ENCODE measurements around the gene C9orf50.
"Not testable (repeated sequence)": the region's sequence is repeated elsewhere in the genome, so short reads cannot be mapped to it uniquely, and the experiment has no call there.

The C9orf50 gene

DNA sequence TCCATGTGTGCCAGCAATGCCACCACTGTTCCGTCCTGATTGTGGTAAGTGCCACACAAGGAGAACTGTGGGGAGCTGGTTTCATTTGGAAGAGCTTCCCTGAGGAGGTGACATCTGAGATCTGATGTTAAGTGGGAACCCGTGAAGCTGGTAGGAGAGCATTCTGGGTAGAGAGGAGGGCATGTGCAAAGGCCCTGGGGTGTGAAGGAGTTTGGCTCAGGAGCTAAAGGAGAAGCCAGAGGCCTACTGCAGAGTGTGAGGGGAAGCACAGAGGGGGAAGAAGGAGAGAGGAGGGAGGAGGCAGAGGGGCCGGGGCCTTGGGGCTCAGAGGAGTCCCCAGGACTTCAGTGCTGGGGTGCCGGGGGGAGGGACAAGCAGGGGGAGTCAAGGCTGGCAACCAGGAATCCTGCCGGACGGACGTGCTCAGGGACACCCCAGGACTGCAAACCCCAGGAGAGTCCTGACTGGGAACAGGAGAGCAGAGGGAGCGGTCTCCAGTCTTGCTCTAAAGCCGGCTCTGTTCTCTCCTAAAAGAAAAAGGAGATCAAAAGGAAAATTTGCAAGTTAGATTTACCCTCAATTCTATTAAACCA is 19.7 kb downstream of the C9orf50 start:
- no peak overlapping the region for H3K4me3 ChIP-seq (ENCODE audit: low read length)
- DNase-seq (ENCODE audit: low read depth, low spot score) = no peak

DNA sequence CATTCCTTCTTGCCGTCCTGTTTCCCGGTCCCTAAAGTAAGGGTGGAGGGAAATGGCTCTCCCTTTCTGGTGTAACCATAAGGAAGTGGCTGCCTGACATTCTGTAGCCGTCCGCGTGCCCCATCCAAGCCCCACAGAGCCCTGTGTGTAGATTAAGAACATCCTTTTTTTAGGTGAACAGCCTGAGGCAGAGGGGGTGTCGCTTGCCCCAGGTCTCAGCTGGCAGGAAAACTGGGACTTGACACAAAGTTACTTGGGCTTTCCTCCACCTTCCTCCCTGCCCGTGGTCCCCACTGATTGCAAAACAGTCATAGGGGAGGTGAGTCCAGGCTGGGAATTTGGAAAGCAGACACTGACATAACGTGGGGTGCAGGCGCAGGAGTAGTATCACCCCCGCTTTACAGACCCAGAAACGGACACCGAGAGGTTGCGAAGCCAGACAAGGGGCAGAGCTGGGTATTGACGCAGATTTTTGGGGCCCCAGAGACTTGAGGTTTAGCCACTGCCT is 22.8 kb downstream of the C9orf50 start:
- DNase-seq (ENCODE audit: low read depth, low spot score) = no peak
- H3K4me3 ChIP-seq (ENCODE audit: low read length) = no peak overlapping the region

DNA sequence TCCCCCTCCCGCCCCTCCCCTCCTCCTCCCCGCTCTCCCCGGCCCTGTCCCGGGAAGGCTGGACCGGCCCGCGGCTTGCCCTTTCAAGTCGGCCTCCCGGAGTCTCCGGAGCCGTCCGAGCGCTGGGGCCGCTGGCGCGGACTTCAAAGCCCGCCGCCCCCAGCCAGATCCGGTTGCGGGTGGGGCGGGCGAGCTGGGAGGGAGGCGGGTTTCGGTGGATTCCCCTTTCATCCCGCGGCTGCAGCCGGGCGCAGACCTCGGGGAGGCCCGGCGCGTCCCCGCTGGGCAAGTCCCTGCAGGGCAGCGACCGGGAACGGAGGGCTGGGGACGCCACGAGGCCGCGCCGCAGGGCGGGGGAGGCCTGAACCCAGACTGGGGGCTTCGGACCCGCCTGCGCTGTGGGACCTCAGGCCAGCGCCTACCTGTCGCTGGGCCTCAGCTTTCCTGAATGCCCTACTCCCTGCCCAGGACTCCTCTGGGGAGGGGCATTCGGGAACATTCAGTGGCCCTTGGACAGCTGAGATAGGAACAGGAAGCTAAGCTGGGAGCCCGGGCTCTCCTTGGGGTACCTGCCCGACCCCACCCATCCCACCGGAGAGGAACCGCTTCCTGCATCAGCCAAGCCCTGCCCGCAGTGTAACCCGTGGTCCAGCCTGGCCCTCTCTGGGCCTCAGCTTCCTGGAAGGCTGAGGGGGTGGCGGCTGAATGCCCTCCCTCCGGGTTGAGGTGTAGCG is 23.4 kb downstream of the C9orf50 start:
- H3K4me3 ChIP-seq (ENCODE audit: low read length) = no peak overlapping the region
- DNase-seq (ENCODE audit: low read depth, low spot score) = no peak

DNA sequence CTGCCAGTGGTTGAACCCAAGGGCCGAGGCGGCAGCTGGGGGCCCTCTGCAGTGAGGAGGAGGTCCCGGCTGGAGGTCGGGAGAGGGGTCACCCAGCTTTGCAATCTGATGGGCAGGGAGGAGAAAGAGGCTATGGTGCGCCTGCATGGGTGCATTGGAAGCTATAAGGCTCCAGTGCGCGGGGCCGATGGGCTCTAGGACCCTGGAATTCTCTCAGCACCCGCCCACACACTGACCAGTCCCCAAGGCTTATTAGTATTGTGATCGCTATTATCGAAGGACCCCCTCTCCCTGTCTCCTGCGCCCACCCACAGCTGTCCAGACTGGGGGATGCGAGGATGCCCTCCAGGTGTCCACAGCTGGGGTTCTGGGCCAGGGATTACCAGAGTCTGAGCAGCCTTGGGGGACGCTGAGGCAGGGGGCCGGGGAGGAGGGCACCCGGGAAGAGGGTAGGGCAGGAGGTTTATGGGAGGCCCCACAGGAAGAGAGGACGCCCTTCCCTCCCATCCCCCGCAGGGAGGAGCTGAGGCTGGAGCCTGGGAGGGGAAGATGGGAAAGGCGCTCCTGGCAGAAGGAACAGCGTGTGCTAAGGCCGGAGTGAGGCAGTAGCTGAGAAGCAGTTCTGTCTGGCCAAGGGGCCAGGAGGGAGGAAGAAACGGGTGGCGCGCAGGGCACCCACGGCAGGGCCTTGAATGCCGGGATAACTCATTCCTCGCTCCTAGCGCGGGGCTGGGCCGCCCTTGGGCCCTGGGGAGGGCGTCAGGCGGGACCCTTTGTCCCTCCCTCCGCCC is 24.2 kb downstream of the C9orf50 start:
- no peak for DNase-seq (ENCODE audit: low read depth, low spot score)
- no peak overlapping the region for H3K4me3 ChIP-seq (ENCODE audit: low read length)

DNA sequence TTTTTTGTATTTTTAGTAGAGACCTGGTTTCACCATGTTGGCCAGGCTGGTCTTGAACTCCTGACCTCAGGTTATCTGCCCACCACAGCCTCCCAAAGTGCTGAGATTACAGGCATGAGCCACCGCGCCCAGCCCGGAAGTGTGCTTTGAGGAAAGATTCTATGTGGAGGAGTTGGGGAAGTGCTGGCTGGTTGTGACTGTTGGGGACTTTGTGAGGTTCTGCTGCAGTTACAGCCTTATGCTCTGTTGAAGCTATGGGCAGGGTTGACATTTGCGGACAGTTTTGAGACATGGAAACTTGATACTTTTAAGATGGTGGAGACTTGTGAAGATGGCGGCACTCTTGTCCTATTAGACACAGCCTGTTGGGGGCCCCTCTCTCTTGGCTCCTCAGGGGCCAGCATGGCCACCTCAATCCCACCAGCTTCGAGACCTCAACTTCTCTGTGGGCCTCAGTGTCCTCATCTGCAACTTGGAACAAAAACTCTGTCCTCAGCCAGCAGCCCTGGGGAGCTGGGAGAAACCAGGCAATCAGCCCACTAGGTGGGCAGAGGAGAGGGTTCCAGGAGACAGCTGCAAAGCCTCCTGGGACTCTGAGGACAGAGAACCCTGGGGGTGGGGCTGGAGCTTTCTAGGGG is 24.9 kb downstream of the C9orf50 start:
- no peak overlapping the region for H3K4me3 ChIP-seq (ENCODE audit: low read length)
- DNase-seq (ENCODE audit: low read depth, low spot score) = no peak

DNA sequence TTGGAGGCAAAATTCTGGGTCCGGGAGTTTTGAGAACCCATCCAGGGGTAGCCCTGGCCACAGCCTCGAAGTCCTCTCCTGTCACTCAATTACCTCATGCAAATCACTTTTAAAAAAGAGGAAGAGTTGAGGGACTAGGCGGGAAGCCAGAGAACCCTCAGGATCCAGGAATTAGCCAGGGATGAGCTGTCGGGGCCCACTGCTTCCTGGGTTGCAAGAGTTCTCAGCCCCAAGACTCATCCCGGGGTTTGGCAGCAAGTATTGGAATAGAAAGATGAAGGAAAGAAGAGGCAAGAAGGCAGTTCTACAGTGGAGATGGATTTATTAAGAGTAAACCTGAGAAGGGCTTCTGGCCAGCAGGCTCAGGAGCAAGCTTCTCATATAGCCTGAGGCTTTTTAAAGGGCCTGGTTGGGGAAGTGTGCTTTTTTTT is 25.6 kb downstream of the C9orf50 start:
- no peak for DNase-seq (ENCODE audit: low read depth, low spot score)
- no peak overlapping the region for H3K4me3 ChIP-seq (ENCODE audit: low read length)

DNA sequence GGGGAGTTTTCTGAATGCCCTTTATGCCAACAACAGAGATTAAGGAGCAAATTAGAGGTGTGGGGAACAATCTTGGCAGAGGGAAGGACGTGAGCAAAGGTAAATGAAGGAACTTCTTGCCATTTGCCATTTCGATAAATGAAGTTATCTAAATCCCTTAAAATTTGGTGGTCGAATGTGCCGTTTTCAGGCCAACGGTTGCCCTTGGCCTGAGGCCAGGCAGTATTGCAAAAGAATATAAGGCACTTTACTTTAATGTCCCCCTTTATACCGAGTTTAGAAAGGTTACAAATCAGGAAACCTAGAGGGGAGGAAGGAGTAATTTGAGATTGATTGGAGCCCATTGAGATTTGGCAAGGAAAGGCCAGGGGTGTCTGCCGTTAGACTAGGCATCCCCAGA is 26.3 kb downstream of the C9orf50 start:
- no peak for DNase-seq (ENCODE audit: low read depth, low spot score)
- no peak overlapping the region for H3K4me3 ChIP-seq (ENCODE audit: low read length)

DNA sequence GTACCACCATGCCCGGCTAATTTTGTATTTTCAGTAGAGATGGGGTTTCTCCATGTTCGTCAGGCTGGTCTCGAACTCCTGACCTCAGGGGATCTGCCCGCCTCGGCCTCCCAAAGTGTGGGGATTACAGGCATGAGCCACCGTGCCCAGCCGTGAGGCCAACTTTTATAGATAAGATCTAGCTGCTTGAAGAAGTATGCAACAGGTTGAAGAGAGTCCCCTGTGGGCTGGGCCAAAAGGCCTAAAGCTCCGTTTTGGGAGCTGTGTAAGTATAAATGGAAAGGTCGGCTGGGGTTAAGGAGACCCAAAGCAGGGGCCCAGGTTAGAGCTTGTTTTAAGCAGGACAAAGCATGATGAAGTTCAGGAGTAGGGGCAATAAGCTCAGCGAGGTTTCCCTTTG is 28.1 kb downstream of the C9orf50 start:
- DNase-seq (ENCODE audit: low read depth, low spot score); H3K4me3 ChIP-seq (ENCODE audit: low read length): not testable (repeated sequence)

DNA sequence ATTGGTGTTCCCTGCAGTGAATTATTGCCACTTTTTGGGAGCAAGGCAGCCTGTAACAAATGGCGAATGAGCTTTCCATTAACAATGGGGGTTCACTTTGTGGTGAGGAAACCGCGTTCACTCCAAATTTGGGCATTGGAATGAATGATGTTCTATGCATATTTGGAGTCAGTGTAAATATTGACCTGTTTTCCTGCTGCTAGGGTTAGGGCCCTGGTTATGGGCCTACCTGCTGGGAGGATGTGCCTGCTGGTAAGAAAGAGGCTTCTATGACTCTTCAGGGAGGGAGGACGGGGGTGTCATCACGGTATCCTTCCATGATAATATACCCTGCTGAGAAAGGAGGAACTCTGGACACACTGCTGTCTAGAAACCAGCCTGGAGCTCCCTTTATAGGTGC is 29.0 kb downstream of the C9orf50 start:
- DNase-seq (ENCODE audit: low read depth, low spot score) = no peak
- no peak overlapping the region for H3K4me3 ChIP-seq (ENCODE audit: low read length)

DNA sequence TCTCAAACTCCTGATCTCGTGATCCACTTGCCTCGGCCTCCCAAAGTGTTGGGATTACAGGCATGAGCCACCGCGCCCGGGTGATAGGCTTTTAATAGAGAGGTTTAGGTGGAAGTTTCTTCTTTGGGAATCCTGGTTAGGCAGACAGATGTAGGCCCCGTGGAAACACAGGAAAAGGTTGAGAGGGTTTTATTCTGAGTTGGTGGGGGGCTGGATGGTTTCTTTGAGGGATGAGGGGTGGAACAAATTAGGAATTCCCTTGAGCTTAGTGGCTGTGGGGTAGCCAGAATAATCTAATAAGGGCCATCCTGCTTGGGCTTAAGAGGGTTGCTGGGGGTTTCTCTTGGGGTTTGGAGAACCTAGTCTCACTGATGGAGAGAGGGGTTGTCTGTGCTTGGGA is 30.4 kb downstream of the C9orf50 start:
- DNase-seq (ENCODE audit: low read depth, low spot score) = no peak
- no peak overlapping the region for H3K4me3 ChIP-seq (ENCODE audit: low read length)

DNA sequence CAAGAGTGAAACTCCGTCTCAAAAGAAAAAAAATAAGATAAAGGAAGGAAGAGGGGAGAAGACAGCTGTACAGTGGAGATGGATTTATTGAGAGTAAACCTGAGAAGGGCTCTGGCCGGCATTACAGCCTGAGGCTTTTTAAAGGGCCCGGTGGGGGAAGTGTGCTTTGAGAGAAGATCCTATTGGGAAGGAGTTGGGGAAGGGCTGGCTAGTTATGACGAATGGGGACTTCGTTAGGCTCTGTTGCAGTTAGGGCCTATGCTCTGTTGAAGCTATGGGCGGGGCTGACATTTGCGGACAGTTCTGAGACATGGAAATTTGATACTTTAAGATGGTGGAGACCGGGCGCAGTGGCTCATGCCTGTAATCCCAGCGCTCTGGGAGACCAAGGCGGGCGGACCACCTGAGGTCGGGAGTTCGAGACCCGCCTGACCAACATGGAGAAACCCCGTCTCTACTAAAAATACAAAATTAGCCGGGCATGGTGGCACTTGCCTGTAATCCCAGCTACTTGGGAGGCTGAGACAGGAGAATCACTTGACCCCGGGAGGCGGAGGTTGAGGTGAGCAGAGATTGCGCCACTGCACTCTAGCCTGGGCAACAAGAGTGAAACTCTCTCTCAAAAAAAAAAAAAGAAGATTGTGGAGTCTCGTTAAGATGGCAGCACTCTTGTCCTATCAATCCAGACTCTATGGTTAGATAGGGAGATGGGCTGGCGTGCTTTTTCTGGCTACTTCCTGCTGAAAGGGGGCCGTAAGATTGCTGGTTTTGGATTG is 33.2 kb downstream of the C9orf50 start:
- H3K4me3 ChIP-seq (ENCODE audit: low read length) = no peak overlapping the region
- DNase-seq (ENCODE audit: low read depth, low spot score) = no peak

DNA sequence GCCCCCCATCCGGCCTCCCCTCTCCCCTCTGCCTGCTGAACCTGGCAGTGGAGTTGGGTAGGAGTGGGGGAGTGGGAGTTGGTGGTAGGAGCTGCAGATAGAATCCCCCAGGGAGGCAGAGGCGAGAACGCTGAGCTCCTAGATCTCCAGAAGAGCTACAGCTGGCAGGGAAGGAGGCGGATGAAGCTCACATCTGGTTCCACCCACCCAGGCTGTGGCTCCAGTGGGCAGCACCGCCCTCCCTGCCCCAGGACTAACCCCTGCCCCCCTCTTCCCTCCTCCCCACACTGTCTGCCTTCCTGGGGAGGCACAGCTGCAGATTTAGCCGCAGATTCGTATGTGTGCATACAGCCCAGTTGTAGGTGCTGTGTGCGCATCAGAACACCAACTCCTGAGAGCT is 34.2 kb downstream of the C9orf50 start:
- no peak overlapping the region for H3K4me3 ChIP-seq (ENCODE audit: low read length)
- peak; percentile 65 for DNase-seq (ENCODE audit: low read depth, low spot score)

DNA sequence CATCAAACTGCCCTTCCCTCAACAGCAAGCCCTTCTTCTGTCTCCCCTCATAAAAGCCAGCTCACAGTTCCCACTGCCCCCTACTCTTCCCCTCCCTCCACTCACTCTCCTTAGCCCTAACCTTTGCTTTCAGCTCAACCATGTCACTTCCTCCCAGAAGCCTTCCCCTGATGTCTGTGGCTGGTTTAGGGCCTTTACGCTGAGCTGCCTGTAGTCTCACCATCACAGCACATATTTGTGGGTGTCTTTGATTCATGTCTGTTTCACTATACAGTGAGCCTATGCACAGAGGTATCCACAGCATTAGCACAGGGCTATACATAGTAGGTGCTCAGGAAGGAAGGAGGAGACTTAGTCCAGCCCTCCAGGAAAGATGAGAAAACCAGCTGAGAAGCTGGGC is 34.7 kb downstream of the C9orf50 start:
- H3K4me3 ChIP-seq (ENCODE audit: low read length) = no peak overlapping the region
- peak; percentile 52 for DNase-seq (ENCODE audit: low read depth, low spot score)

DNA sequence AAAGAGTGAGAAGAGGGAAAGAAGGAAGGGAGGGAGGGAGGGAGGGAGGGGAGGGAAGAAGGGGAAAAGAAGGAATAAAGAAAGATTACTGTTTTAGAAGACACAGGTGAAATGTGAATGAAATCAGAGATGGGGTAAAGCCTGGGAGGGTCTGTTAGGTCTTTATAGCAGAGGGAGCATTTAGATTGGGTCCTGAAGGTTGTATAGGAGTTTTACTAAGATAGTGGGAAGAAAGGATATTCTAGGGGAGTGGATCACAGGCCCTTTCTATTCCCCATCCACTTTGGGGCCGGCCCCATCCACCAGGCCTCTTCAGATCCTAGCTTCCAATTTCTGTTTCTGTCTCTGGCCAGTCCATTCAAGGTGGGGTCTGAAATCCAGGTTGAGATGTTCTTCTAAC is 35.5 kb downstream of the C9orf50 start:
- no peak overlapping the region for H3K4me3 ChIP-seq (ENCODE audit: low read length)
- no peak for DNase-seq (ENCODE audit: low read depth, low spot score)

DNA sequence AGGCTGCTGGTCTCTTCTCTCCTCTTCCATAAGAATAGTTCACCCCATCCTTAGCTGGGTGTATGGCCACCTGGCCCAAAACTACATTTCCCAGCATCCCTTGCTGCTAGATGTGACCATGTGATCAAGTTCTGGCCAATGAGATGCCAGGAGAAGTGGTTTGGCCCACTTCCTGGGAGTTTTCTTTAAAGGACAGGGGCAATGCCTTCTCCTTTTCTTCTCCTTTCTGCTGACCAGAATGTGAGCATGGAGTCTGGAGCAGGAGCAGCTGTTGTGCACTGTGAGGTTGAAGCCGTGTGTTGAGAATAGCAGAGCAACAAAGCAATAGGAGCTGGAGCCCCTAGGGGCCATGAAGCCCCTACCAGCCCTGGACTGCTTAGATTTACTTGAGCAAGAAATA is 36.8 kb downstream of the C9orf50 start:
- DNase-seq (ENCODE audit: low read depth, low spot score) = peak; percentile 78

DNA sequence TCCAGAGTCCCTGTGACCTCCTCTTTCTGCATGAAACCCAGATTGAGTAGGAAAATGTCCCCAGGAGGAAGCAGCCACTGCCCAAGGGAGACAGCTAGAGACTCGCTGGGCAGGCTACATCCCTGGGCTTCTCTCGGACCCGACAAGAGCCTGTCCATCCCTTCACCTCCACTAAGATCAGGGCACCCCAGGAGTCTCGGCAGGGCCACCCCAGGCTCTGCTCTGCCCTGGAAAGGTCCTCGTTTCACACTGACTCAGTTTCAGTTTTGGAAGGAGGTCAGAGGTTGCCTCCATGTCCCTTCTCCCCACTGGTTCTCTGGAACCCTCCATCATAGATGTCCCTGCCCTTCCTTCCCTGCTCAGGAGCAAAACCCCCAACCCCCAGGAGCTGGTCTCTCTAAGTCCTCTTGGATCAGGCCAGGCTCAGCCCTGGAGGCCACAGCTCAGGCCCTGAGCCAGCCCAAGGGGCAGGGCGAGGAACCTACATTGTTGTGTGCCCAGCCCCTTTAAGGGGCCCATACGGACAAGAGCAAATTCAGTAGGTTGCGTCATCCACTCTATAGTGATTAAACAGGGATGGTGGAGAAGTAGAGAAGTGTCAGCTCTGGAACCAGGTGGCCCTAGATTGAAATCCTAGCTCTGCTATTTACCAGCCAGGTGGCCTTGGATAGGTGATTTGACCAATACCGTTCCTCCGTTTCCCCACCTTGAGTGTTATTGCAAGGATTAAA is 37.4 kb downstream of the C9orf50 start:
- H3K4me3 ChIP-seq (ENCODE audit: low read length) = no peak overlapping the region
- DNase-seq (ENCODE audit: low read depth, low spot score) = no peak

More for the DNA sequence above, 36.8 kb downstream of the C9orf50 start:
- H3K4me3 ChIP-seq (ENCODE audit: low read length) = no peak overlapping the region

DNA sequence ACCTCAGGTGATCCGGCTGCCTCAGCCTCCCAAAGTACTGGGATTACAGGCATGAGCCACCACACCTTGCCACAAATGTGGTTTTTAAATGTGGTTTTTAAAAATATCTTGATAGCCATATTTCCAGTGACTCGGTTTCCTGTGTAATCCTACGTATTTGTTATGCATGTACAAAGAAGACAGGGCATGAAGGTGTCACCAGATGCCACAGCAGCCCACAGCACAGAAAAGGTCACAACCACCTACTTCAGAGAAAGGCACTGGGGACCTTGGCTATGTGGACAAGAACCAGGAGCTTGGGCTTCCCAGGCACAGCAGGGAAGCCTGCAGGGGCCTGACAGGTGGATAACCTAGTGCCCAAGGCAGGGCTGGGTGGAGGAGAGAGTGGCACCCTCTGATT is 38.0 kb downstream of the C9orf50 start:
- no peak for DNase-seq (ENCODE audit: low read depth, low spot score)
- no peak overlapping the region for H3K4me3 ChIP-seq (ENCODE audit: low read length)

DNA sequence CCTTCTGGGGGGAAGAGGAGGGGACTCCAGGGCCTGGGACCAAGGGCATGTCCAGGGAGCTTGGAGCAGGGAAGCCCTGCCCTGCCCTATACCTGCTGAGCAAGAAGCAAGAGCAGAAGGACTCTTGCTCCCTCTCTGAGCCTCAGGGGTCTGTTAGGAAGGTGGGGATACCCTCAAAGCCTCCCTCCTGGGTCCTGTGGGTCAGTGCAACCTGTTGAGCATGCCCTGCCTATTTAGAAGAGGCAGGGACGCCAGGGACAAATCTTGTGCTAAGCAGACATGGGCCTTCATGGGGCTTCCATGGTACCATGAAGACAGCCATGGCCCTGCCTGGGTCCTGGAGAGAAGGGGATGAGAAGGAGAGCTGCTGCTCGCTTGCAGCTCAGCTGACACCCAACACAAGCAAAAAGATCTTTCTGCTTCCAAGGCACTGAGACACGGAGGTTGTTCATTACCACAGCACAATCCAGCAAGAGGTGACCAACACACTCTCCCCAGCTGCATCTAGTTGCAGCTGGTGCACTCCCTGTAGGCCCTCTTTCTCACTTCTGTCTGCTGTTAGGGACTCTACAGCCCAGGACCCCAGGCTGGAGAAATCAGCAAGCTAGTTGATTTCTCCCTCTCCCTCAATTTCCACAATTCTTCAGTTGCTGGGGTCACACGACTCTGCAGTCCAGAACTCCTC is 39.3 kb downstream of the C9orf50 start:
- no peak for DNase-seq (ENCODE audit: low read depth, low spot score)
- H3K4me3 ChIP-seq (ENCODE audit: low read length) = no peak overlapping the region

All from Jurkat, Clone E6-1 (cell line).